Suppressor macrophage (primary cell): ENCODE results near the gene CD300C.
"Not testable (repeated sequence)": the region's sequence is repeated elsewhere in the genome, so short reads cannot be mapped to it uniquely, and the experiment has no call there.

Experiments
- DNase-seq, 4 experiments: peaks; one replicate each; pipeline ENCODE4 v3.0.0-alpha.2; 2020 to 2022
- total RNA-seq, 17 experiments: gene quantifications; one replicate each; lab custom pipeline; 2026; ENCODE audit warnings: mixed read lengths in 6 of 17, inconsistent platforms in 3 of 17; lab: John Stamatoyannopoulos, UW

The CD300C gene
- 17.7 to 75.3 (median 33.3) reads per million in 17 experiments for total RNA-seq

- DNase-seq, result peak; percentile 91 to 97 (median 92)
Observed at GRCh38 chr17:74545843-74546230, at the start of gene CD300C. CD300C (minus strand) TSS chr17:74546115; CDS start chr17:74545782, 333 bp downstream.

GRCh38 chr17:74595037-74595750, 49.3 kb upstream of the CD300C start:
- DNase-seq, result peak in 3 of 4 experiments; percentile 48 to 59 (median 52)

- peak in 3 of 4 experiments; percentile 34 to 46 (median 34) for DNase-seq
Observed at GRCh38 chr17:74592087-74592990, 46.4 kb upstream of the CD300C start, which contains the start of gene CD300LD. CD300LD (minus strand) TSS chr17:74592283; CDS start chr17:74592202, 81 bp downstream.

GRCh38 chr17:74591503-74591902, 45.6 kb upstream of the CD300C start:
- DNase-seq, result no peak

GRCh38 chr17:74585711-74586110, 39.8 kb upstream of the CD300C start:
- DNase-seq, result no peak

GRCh38 chr17:74584292-74585060, 38.6 kb upstream of the CD300C start:
- DNase-seq, result no peak

- DNase-seq, result no peak
Observed at GRCh38 chr17:74582633-74583032, 36.7 kb upstream of the CD300C start.

- DNase-seq, result peak; percentile 26 to 65 (median 54)
Observed at GRCh38 chr17:74579900-74580299, 34.0 kb upstream of the CD300C start.

GRCh38 chr17:74578979-74579378, 33.1 kb upstream of the CD300C start:
- peak in 2 of 4 experiments; percentile 30 to 40 for DNase-seq

- no peak for DNase-seq
Observed at GRCh38 chr17:74574489-74575142, 28.7 kb upstream of the CD300C start.

GRCh38 chr17:74573635-74574034, 27.7 kb upstream of the CD300C start:
- DNase-seq, result not testable (repeated sequence)

GRCh38 chr17:74573169-74573568, 27.3 kb upstream of the CD300C start:
- no peak for DNase-seq

GRCh38 chr17:74571621-74572270, 25.8 kb upstream of the CD300C start:
- peak in 1 of 4 experiments; percentile 47 for DNase-seq

- peak; percentile 96 to 99 (median 96) for DNase-seq
Observed at GRCh38 chr17:74569020-74570003, 23.4 kb upstream of the CD300C start.

- no peak for DNase-seq
Observed at GRCh38 chr17:74568106-74568873, 22.4 kb upstream of the CD300C start.

- DNase-seq, result peak; percentile 73 to 87 (median 81)
Observed at GRCh38 chr17:74567397-74567796, 21.5 kb upstream of the CD300C start, which contains the start of gene CD300H. CD300H (minus strand) TSS chr17:74567509.

GRCh38 chr17:74566132-74566753, 20.3 kb upstream of the CD300C start:
- DNase-seq, result peak; percentile 55 to 79 (median 64)

- DNase-seq, result peak in 1 of 4 experiments; percentile 65
Observed at GRCh38 chr17:74565126-74565525, 19.2 kb upstream of the CD300C start.

GRCh38 chr17:74563358-74563757, 17.4 kb upstream of the CD300C start:
- no peak for DNase-seq
